Endothelial cell of umbilical vein (primary cell): Measurements from ENCODE around the gene NAA40. TPM values are rescaled to one million over a fixed set of nuclear protein-coding genes. Genes with fewer than 3 reads are reported as not detected.

Experiments
- BruUV-seq: library from RNA; stranded (reverse); fragments of 400-500 nt; replicated peaks from 2 replicates; lab custom pipeline; 2021; lab: Mats Ljungman, UMichigan
- CTCF ChIA-PET: fragments of 300-600, 350-600 bp; sonication (Branson Sonifier 250); formaldehyde crosslinking; loops from one replicate; lab custom pipeline; 2021; ENCODE audit warnings: antibody characterized with exemption, inconsistent platforms; lab: Charles Lee
- POLR2A ChIA-PET: fragments of 300-600, 350-600 bp; sonication (Branson Sonifier 250); formaldehyde crosslinking; loops from one replicate; lab custom pipeline; 2021; ENCODE audit warnings: antibody characterized with exemption, inconsistent platforms; lab: Charles Lee
- DNase-seq: peaks from one replicate; pipeline ENCODE4 v3.0.0-alpha.2; 2011; ENCODE audit warnings: low read depth, low spot score
- FAIRE-seq: peaks from 2 replicates; lab custom pipeline; 2011; peaks lifted over from hg19 to GRCh38; lab: Jason Lieb, UNC
- H2AFZ ChIP-seq: 2 replicates; pipeline ENCODE4 v1.6.0; 2012; ENCODE audit warnings: low read depth, low read length, control low read depth, inconsistent platforms
- H3K27ac ChIP-seq: 2 replicates; pipeline ENCODE4 v1.5.1; 2011; ENCODE audit warnings: low read depth, mild to moderate bottlenecking, control low read depth, low read length, moderate library complexity; ENCODE audit not compliant: insufficient read depth
- H3K27me3 ChIP-seq, 2 experiments: 2 replicates each; pipeline versions ENCODE4 v1.6.0 to v1.6.1; 2011; ENCODE audit warnings: low read length in 2 of 2, mixed read lengths in 1 of 2; ENCODE audit not compliant: control insufficient read depth in 2 of 2, insufficient read depth in 2 of 2
- H3K36me3 ChIP-seq, 2 experiments: 2 replicates in 1 of 2; 3 replicates in 1 of 2; pipeline ENCODE4 v1.5.1; 2011; ENCODE audit warnings: low read length in 2 of 2, mild to moderate bottlenecking in 1 of 2, moderate library complexity in 1 of 2; ENCODE audit not compliant: control insufficient read depth in 2 of 2, insufficient read depth in 2 of 2; ENCODE audit errors: extremely low read depth in 1 of 2
- H3K4me1 ChIP-seq: 3 replicates; pipeline ENCODE4 v1.5.1; 2011; ENCODE audit warnings: mild to moderate bottlenecking, low read length; ENCODE audit not compliant: control insufficient read depth, insufficient read depth; ENCODE audit errors: extremely low read depth
- H3K4me2 ChIP-seq: 2 replicates; pipeline ENCODE4 v1.6.1; 2011; ENCODE audit warnings: low read length, control low read depth, mixed read lengths; ENCODE audit not compliant: insufficient read depth
- H3K4me3 ChIP-seq, 3 experiments: fragments of 200-600 bp in 1 of 3; sonication (generic), shearing (Covaris generic) in 1 of 3; replicated peaks in 1 of 3; 2 replicates each; pipeline ENCODE4 v1.5.1; 2011 to 2016; ENCODE audit warnings: control low read depth in 3 of 3, low read length in 3 of 3, mild to moderate bottlenecking in 2 of 3, inconsistent platforms in 1 of 3, low read depth in 1 of 3, moderate library complexity in 1 of 3; ENCODE audit not compliant: insufficient read depth in 1 of 3
- H3K79me2 ChIP-seq: 2 replicates; pipeline ENCODE4 v1.6.0; 2012; ENCODE audit warnings: low read length, inconsistent platforms; ENCODE audit not compliant: control insufficient read depth, insufficient read depth
- H3K9ac ChIP-seq: replicated peaks from 2 replicates; pipeline ENCODE3; 2011; ENCODE audit warnings: low read length, control low read depth; ENCODE audit not compliant: insufficient read depth; ENCODE audit errors: extremely low read depth
- H3K9me1 ChIP-seq: replicated peaks from 3 replicates; pipeline ENCODE4 v1.6.0; 2011; ENCODE audit warnings: mild to moderate bottlenecking, low read length; ENCODE audit not compliant: control insufficient read depth, insufficient read depth; ENCODE audit errors: extremely low read depth
- H3K9me3 ChIP-seq: replicated peaks from 2 replicates; pipeline ENCODE4 v1.5.1; 2012; ENCODE audit warnings: low read length, inconsistent platforms; ENCODE audit not compliant: control insufficient read depth, insufficient read depth
- H4K20me1 ChIP-seq: replicated peaks from 2 replicates; pipeline ENCODE3; 2011; ENCODE audit warnings: mild to moderate bottlenecking, low read length; ENCODE audit not compliant: control insufficient read depth, insufficient read depth; ENCODE audit errors: extremely low read depth
- EZH2 ChIP-seq: IDR thresholded peaks from 2 replicates; pipeline ENCODE4 v1.6.1; 2012; ENCODE audit warnings: borderline replicate concordance, low read depth, mild to moderate bottlenecking, moderate library complexity, low read length, inconsistent platforms; ENCODE audit not compliant: severe bottlenecking
- FOS ChIP-seq: IDR thresholded peaks from 2 replicates; pipeline ENCODE4 v1.6.1; 2011; ENCODE audit warnings: mild to moderate bottlenecking, low read length, moderate library complexity, borderline replicate concordance; ENCODE audit not compliant: insufficient read depth
- GATA2 ChIP-seq: IDR thresholded peaks from 2 replicates; pipeline ENCODE4 v1.7.0; 2011; ENCODE audit warnings: low read depth, mild to moderate bottlenecking, moderate library complexity, mixed read lengths, low read length; ENCODE audit not compliant: insufficient read length, insufficient read depth
- JUN ChIP-seq: IDR thresholded peaks from 2 replicates; pipeline ENCODE4 v1.6.1; 2011; ENCODE audit warnings: borderline replicate concordance, low read depth; ENCODE audit not compliant: insufficient read length, insufficient read depth
- MYC ChIP-seq: IDR thresholded peaks from one replicate; pipeline ENCODE4 v1.6.1; 2011; ENCODE audit warnings: mild to moderate bottlenecking, low read depth, low read length
- POLR2A ChIP-seq: IDR thresholded peaks from 2 replicates; pipeline ENCODE4 v1.6.1; 2012; ENCODE audit warnings: low read depth, mild to moderate bottlenecking, control low read depth, low read length
- POLR2AphosphoS5 ChIP-seq: IDR thresholded peaks from 2 replicates; pipeline ENCODE4 v1.6.1; 2012; ENCODE audit warnings: low read depth, mild to moderate bottlenecking, control low read depth, low read length, moderate library complexity; ENCODE audit not compliant: insufficient read depth
- dilution Hi-C: fragments of 300-500 bp; cut with MboI; formaldehyde crosslinking; loops from one replicate; pipeline ENCODE4 v1.15.0; 2019; ENCODE audit warnings: low sequenced_read_pairs; ENCODE audit not compliant: extremely low pct_ligation_motif_present
- intact Hi-C: fragments of 100-400 bp; cut with micrococcal nuclease; formaldehyde crosslinking; loops from one replicate; pipeline ENCODE4 v1.10.0; 2022
- polyA plus RNA-seq, 4 experiments: library from polyadenylated mRNA; depleted of rRNA in 3 of 4; stranded (reverse) in 3 of 4; unstranded in 1 of 4; fragments of >200 nt; gene quantifications; 2 replicates each; pipeline versions ENCODE4 v1.2.1 to v1.2.3, GENCODE V29; 2011 to 2012; ENCODE audit warnings: missing spikeins in 1 of 4
- total RNA-seq: library from RNA; stranded (reverse); gene quantifications from 2 replicates; pipeline ENCODE4 v1.2.3, GENCODE V29; 2021
- TF ChIP-seq, protein P1 (sequence below): IDR thresholded peaks from 2 replicates; pipeline ENCODE4 v1.6.1; 2011; ENCODE audit not compliant: insufficient read depth, insufficient read length
- TF ChIP-seq, protein P2 (sequence below), 2 donors: IDR thresholded peaks; 1 replicate in 1 of 2; 2 replicates in 1 of 2; pipeline ENCODE4 v1.5.1; 2011; ENCODE audit warnings: low read length in 2 of 2, mild to moderate bottlenecking in 2 of 2, moderate library complexity in 2 of 2, control low read depth in 1 of 2, inconsistent platforms in 1 of 2, low read depth in 1 of 2; ENCODE audit not compliant: insufficient read depth in 1 of 2; ENCODE audit errors: extremely low read depth in 1 of 2

NAA40 gene
- total and polyA plus RNA-seq, 2 donors (not counting 3 experiments of a cell fraction or from before 2014, with no cell fraction given) = 28.5 to 32.3 TPM

DNA sequence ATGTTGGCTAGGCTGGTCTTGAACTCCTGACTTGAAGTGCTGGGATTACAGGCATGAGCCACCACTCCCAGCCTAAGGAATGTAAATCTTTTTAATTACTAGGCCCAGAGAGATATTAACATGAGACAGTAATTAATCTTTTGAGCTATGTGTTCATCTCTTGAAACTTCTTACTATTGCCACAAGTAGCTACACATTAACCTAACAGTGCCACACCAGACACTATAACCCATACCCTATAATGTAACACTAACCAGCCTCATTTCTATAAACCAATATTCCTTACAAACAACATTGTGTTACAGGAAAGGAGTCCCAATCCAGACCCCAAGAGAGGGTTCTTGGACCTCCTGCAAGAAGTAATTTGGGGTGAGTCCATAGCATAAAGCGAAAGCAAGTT, 27.6 kb downstream of the NAA40 start:
- DNase-seq (no peak), FAIRE-seq (no peak)
- TF ChIP-seq POLR2AphosphoS5 (no peak), GATA2 (no peak)
- CTCF ChIA-PET = interaction anchor here (0.6 to 1.4 kb wide), 2 partner anchors 21 to 41 kb away, joined by 3 to 6 read pairs; no protein-coding TSS in a partner anchor
- Histone ChIP-seq H3K4me3 (no peak overlapping the region), H3K9ac (no peak overlapping the region), H3K9me1 (no peaks in the 10 kb centered on the region), H4K20me1 (no peaks in the 10 kb centered on the region), H3K36me3 (no peaks in the 10 kb centered on the region), H3K9me3 (no peaks in the 10 kb centered on the region), H3K4me2 (no peak overlapping the region), H2AFZ (no peak overlapping the region), H3K27ac (no peak overlapping the region), H3K4me1 (no peaks in the 10 kb centered on the region), H3K27me3 (peaks cover 0 to 2% of the 10 kb centered on the region in 2 experiments), H3K79me2 (no peaks in the 10 kb centered on the region)
- intact Hi-C loops (no loop called here), dilution Hi-C loops (no loop called here)
- POLR2A ChIA-PET = no interaction called here
- no TSS peak for BruUV-seq

DNA sequence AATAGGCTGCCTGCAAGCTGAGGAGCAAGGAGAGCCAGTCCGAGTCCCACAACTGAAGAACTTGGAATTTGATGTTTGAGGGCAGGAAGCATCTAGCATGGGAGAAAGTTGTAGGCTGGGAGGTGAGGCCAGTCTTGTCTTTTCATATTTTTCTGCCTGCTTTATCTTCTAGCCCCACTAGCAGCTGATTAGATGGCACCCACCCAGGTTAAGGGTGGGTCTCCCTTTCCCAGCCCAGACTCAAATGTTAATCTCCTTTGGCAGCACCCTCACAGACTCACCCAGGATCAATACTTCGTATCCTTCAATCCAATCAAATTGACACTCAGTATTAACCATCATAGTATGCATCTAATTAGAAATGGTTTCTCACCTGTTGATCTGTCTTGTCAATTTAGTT, 30.7 kb downstream of the NAA40 start:
- BruUV-seq = no TSS peak
- dilution Hi-C loops = no loop called here

More for the DNA sequence above, 30.7 kb downstream of the NAA40 start:
- Histone ChIP-seq H4K20me1 (no peaks in the 10 kb centered on the region), H3K4me2 (no peak overlapping the region), H2AFZ (no peak overlapping the region), H3K9ac (no peak overlapping the region), H3K27ac (no peak overlapping the region), H3K27me3 (peaks cover 0 to 2% of the 10 kb centered on the region in 2 experiments), H3K79me2 (no peaks in the 10 kb centered on the region), H3K9me1 (no peaks in the 10 kb centered on the region), H3K4me1 (no peaks in the 10 kb centered on the region), H3K4me3 (no peak overlapping the region), H3K9me3 (no peaks in the 10 kb centered on the region), H3K36me3 (no peaks in the 10 kb centered on the region)
- DNase-seq (no peak), FAIRE-seq (no peak)
- CTCF ChIA-PET = interaction anchor here (1.1 kb wide), 1 partner anchor 24 kb away, joined by 4 read pairs; no protein-coding TSS in a partner anchor
- TF ChIP-seq, protein P1, sequence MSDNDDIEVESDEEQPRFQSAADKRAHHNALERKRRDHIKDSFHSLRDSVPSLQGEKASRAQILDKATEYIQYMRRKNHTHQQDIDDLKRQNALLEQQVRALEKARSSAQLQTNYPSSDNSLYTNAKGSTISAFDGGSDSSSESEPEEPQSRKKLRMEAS = no peak
- no peak for TF ChIP-seq POLR2AphosphoS5
- no peak for TF ChIP-seq FOS
- TF ChIP-seq, protein P2, sequence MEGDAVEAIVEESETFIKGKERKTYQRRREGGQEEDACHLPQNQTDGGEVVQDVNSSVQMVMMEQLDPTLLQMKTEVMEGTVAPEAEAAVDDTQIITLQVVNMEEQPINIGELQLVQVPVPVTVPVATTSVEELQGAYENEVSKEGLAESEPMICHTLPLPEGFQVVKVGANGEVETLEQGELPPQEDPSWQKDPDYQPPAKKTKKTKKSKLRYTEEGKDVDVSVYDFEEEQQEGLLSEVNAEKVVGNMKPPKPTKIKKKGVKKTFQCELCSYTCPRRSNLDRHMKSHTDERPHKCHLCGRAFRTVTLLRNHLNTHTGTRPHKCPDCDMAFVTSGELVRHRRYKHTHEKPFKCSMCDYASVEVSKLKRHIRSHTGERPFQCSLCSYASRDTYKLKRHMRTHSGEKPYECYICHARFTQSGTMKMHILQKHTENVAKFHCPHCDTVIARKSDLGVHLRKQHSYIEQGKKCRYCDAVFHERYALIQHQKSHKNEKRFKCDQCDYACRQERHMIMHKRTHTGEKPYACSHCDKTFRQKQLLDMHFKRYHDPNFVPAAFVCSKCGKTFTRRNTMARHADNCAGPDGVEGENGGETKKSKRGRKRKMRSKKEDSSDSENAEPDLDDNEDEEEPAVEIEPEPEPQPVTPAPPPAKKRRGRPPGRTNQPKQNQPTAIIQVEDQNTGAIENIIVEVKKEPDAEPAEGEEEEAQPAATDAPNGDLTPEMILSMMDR (IDR thresholded peaks at IDR 0.05; ENCODE audit: extremely low read depth in 1 of 2, insufficient read depth in 1 of 2, low read depth in 1 of 2, low read length in 2 of 2) = no peak
- TF ChIP-seq MYC = no peak
- no peak for TF ChIP-seq GATA2
- TF ChIP-seq POLR2A = no peak
- no peak for TF ChIP-seq JUN
- TF ChIP-seq EZH2 = no peak
- intact Hi-C loops = no loop called here
- POLR2A ChIA-PET = no interaction called here
